NCI-H345 treated with DMSO at 0.1 percent for 48 hours (cell line): ENCODE results near the gene UTF1.

Source experiments
- DNase-seq: peaks from one replicate; lab custom pipeline; 2025; ENCODE audit not compliant: unreplicated experiment; lab: John Stamatoyannopoulos, UW

UTF1 gene, protein sequence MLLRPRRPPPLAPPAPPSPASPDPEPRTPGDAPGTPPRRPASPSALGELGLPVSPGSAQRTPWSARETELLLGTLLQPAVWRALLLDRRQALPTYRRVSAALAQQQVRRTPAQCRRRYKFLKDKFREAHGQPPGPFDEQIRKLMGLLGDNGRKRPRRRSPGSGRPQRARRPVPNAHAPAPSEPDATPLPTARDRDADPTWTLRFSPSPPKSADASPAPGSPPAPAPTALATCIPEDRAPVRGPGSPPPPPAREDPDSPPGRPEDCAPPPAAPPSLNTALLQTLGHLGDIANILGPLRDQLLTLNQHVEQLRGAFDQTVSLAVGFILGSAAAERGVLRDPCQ

DNA sequence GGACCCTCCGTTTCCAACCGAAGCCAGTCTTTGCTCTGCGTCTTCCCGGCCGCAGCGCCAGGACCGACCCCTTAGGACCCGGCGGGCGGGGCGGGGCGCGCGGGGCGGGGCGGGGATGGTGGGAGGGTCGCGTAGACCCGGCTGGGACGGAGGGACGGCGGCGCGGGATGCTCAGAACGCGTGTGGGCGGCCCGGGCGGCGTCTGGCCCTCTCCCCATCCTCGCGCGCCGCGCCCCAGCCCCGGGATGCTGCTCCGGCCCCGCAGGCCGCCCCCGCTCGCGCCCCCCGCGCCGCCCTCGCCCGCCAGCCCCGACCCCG lies at the start of gene UTF1:
Gene UTF1 (plus strand): TSS at position 174 of the 318 bp plus-strand sequence. CDS start 72 bp downstream, at position 246.
- no peak for DNase-seq

DNA sequence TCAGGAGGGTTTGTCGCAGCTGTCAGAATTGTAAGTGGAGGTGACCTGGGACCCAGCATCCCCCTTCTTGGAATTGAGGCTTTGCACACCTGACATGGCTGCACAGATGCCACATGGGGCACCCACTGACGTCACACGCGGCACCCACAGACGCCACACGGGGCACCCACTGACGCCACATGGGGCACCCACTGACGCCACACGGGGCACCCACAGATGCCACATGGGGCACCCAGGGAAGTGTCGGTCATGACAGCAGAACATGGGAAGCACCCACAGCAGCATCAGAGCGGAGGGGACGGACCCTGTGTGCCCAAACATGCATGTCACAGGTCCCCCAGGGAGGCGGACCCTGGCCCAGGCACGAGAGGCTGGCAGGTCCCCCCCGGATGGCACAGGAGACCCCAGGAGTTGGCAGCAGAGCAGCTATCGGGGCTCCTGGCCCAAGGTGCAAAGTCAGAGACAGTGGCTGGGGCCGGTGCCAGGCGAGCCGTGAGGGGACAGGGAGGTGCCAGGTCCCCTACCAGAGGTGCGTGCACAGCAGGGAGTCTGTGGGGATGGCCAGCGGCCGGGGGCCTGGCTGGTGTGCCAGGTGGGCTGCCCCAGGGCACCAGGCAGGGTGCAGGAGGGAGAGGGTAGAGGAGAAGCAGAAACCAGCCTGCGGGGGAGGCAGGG lies 48.9 kb upstream of the UTF1 start:
- no peak for DNase-seq

DNA sequence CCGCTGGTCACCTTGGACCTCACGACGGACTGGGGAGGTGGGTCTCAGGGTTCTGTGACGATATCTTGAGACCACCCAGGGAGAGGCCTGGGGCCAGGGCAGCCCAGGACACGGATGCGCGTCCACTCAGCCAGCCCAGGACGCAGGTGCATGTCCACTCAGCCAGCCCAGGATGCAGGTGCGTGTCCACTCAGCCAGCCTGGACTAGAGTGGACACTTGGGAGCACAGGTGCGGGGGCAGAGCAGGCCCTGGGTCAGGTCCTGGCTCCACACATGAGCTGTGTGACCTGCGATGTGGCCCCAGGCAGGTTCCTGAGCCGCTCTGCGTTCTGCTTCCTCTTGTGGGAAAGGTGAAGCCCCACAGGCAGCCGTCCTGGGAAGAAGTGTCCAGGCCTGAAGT lies 47.8 kb upstream of the UTF1 start:
- DNase-seq: no peak

DNA sequence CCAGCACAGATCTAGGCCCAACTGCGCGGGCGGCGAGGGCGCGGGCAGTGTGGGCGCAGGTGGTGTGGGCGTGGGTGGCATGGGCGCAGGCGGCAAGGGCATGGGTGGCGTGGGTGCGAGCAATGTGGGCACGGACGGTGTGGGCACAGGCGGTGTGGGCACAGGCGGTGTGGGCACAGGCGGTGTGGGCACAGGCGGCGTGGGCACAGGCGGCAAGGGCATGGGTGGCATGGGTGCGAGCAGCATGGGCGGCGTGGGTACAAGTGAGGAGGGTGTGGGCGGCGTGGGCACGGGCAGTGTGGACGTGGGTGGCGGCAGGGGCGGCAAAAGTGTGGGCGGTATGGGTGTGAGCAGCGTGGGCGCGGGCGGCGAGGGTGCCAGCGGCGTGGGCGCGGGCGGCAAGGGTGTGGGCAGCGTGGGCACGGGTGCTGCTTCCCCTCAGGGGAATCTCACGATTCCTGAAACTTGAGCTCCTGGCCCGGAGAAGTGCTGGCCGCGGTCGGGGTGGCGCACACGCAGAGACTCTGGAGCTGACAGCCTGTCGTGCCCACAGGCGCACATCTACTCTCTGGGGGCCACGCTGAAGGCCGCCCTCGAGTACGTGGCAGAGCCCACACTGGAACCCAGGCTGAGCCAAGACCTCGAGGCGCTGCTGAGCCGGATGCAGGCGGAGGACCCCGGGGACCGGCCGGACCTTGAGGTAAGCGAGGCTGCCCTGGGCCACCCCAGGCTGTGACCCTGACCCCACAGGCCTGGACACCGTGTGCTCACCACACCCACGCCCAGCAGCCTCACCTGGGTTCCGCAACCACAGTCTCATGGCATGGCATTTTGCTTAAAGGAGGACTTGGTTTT lies 47.0 kb upstream of the UTF1 start:
- DNase-seq: no peak

DNA sequence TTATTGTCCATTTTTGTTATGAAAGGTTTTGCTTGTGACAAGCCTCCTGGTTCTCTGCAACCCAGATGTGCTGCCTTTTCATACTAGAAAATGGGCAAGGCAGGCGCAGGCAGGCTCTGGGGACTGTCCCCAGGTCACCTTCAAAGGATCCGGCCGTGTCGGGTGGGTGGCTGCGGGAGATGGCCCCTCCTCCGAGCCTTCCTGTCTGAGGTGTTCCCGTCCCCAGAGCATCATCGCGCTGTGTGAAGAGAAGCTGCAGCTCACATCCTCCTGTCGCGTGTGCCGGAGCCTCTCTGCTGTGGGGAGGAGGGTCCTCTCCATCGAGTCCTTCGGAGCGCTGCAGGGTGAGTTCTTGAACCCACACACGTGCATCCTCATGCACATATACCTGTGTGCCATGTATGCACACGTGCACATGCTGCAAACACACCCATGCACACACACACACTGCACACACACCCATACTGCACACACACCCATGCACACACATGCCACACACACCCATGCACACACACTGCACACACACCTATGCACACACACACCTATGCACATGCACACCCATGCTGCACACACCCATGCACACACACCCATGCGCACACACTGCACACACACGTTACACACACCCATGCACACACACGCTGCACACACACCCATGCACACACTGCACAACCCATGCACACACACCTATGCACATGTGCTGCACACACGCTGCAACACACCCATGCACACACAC lies 46.2 kb upstream of the UTF1 start:
- DNase-seq: no peak

DNA sequence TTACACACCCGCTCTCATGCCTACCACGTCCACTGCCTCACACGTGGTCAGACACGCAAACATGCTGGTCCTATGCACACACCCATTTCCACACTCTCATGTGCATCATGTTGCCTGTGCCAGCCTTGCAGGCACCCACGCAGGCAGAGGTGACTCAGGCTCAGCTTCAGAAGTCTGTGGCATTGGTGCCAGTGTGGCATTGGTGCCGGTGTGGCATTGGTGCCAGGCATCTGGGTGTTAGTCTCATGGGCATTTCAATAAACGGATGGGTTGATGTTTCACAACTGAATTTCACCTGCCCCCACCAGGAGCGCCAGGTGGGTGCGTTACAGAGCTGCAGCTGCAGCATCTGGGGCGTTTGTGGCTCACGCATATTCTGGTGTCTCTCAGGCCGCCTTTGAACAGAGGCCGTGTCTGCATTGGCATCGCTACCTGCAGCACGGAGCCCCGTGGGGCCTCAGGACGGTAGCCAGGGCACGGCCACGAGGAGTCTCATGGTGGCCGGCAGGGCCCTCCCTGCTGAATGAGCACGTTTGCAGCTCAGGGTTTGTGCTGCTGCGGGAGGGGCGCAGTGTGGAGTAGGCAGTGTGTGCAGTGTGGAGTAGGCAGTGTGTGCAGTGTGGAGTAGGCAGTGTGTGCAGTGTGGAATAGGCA lies 45.3 kb upstream of the UTF1 start:
- no peak for DNase-seq

DNA sequence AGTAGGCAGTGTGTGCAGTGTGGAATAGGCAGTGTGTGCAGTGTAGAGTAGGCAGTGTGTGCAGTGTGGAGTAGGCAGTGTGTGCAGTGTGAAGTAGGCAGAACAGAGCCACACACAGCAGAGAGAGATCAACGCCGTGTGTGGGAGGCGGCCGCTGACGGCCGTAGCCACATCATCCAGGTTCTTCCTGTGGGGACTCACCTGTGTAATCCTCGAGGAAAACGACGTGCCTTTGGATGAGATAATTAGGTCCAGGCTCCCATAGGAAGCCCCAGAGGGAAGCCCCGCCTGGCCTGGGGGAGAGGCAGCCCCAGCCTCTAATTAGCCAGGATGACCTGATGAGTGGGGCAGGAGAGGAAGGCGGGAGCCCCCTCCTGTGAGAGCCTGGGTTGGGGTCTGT lies 44.6 kb upstream of the UTF1 start:
- no peak for DNase-seq

DNA sequence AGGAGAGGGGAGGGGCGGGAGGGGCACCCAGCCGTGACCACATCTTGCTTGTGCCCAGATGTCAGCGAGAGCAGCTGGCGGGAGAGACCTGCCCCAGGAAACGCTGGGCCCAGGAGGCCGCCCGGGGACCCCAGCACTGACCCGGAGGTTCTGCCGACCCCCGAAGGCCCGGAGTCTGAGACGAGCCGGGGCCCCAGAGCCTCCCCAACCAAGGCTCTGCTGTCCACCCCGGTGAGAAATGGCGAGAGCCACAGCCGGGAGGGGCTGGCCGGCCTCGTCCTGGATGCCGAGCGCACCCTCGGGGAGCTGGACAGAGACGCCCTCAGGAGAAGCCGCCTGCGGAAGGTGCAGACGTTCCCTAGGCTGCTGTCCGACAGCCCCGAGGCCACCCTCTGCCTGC lies 44.1 kb upstream of the UTF1 start:
- no peak for DNase-seq

DNA sequence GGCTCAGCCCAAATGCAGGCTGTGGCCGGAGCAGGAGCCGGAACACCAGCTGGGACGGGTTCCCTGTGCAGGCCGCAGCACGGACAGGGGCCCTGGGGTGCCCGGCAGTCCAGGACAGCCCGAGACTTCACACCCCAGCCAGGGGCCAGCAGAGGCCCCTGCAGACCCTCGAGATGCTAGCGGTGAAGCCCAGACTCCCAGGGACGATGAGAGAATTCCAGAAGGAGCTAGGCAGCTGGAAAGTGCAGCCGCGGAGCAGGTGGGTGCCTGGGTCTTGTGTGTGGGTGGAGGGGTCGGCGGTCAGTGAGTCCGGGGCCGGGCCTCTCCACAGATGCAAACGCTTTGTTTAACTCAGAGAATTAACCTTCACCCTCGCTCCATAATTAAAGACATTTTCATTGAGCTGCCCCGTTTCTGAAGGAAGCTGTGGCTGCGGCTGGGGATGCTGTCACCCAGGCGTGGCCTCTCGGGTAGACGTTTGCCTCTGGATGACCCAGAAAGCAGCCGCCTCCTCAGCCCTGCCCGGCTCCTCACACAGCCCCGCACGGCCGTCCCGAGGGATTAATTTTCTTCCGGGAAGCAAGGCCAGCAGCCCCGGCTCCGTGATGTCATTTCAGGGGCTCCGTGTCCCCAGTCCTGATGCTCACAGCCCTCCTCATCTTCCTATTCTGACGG lies 43.5 kb upstream of the UTF1 start:
- no peak for DNase-seq

DNA sequence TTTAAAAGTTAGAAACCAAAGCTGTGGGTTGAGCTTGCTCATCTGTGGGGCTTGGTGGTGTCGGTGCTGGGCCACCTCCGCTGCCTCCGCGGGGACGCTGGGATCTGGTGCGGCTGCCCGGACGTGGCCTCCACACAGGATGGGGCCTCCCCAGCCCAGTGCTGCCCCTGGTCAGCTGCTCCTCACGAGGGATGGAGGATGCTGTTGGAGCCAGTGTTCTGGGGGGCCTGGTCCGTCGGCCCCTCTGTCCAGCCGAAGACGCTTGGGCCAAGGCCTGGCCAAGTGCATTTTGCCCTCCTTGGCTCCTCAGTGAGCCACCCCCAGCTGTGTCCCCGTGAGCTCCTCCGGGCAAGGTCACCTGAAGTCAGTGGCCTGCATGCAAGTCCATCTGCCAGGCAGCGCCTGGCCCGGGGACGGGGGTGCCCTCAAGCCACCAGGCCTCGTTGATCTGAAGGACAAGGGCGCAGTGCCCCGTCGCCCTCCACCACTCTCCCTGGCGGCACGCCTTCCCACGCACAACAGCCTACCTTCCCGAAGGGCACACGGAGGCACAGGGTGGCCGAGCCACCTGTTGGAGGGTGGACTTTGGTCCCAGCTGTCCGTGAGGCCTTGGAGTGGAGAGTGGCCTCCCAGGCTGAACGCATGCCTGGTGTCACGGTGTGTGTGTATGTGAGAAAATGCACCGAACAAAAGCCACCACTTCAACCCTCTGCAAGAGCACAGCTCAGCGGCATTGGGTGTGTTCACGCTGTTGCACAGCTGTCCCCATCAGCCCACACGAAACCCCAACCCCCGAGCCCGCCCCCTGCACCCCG lies 42.7 kb upstream of the UTF1 start:
- no peak for DNase-seq

DNA sequence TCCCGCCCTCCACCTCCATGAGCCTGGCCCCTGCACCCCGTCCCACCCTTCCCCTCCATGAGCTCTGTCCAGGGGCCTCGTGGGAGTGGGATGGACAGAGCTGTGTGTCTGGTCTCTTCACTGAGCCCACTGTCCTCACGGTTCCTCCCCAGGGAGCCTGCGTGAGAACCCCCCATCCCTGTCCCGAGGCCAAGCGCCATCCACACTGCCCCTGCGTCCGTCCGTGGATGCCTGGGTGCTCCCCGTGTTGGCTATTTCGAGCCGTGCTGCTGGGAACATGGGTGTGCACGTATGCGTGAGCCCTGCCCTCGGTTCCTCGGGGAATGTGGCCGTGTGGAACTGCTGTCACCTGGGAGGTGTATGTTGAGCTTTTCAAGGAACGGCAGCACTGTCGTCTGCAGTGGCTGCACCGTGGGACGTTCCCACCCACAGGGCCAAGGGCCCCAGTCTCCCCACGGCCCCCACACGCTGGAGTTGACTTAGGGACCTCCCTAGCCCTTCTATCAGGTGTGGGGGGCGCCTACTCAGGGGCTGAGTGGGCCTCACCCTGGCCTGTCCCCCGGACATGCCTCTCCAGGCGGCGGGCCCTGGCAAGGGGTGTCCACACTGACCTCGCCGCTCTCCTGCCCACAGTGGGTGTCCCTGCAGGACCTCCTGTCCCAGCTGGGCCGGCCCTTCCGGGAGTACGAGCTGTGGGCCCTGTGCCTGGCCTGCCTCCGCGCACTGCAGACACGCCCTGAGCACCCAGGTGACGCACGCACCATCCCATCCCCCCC lies 41.9 kb upstream of the UTF1 start:
- DNase-seq: no peak

DNA sequence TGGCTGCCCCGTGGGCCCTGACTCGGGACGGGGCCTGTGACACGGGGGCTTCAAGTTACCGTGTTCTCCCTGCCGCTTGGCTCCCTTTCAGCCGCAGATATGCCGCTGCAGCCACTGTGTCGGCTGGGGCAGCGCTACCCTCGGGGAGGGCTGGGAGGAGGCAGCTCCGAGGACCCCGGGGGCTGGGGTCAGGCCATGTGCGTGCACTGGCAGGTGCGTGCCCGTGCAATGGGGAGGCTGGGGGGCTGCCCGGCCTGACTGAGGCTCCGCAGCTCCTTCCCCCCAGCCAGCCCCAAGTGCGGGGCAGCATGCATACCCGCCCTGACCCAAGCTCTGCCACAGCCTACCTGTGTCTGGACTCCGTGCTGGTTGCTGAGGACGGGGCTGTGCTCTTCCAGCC lies 40.8 kb upstream of the UTF1 start:
- DNase-seq: no peak

DNA sequence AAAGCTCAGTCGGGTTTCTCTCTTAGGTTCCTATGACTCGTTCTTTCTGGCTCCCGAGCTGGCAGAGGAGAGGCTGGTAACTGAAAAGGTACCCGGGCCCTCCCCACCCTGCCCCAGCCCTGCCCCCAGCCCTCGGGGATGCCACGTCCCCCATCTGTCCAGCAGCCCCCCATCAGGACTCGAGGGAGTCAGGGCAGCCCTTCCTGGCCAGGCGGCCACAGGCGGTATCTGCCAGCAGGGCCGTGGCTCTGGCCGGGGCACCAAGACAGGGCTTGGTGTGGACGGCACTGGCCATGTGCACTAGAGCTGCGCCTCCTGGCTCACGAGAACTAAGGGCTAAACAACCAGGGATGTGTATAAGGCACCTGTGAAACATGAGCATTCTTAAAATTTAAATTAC lies 40.3 kb upstream of the UTF1 start:
- no peak for DNase-seq

DNA sequence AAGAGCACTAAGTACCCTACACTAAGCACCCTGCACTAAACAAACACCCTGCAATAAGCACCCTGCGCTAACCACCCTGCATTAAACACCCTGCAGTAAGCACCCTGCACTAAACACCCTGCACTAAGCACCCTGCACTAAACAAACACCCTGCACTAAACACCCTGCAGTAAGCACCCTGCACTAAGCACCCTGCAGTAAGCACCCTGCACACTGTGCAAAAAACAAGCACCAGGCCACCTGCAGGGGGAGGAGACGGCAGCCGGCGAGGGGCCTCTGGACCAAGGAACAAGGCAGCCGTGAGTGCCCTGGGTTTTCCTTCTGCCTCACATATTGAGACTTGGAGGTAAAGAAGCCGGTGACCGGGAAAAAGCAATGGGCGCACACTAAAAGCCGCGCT lies 39.8 kb upstream of the UTF1 start:
- no peak for DNase-seq

DNA sequence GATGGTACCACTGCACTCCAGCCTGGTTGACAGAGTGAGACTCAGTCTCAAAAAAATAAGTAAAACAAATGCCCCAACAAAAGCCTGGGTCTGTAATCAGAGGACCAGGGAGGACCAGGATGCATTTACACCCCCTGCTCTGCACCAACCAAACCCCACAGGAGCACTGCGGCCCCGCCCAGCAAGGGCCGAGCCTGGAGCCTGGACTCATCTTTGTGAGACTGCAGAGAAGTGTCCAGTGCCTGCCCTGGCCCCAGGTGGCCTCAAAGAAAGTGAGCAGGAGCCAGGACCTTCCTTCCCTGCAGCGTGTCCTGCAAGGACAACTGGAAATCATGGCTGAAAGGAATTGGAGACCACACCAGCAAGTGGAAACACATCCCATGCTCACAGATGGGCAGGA lies 38.4 kb upstream of the UTF1 start:
- DNase-seq: no peak

DNA sequence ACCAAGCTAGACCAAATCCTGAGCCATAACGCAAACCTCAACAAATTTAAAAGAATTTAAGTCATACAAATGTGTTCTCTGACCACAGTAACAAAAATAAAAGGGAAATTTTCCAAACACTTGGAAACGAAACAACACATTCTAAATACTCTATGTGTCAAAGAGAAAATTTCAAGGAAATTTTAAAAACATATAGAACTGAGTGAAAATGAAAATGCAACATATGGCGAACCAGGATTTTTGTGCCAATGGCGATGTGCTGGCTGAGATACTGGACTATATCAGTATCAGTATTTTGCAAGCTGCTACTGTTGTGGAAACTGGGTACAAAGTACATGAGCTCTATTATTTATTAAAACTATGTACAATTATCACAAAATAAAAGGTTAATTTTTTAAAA lies 35.9 kb upstream of the UTF1 start:
- DNase-seq: no peak

DNA sequence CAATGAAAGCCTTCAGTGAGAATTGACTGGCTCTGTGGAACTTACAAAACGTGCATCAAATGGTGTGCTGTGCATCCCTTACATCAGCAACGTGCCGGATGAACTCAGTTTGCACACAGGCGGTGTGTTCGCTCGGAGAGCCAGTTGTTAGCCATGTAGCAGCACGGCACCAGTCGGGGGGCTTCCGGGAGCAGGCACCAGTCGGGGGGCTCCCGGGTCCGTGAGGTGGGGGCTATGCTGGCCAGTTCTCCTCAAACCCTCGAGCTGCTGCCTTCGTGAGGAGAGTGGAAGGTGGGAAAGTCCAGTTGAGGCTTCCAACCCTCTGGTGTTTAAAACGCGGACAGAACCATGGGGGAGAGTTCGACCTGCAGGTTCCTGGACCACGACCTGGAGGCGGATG lies 34.9 kb upstream of the UTF1 start:
- DNase-seq: no peak

DNA sequence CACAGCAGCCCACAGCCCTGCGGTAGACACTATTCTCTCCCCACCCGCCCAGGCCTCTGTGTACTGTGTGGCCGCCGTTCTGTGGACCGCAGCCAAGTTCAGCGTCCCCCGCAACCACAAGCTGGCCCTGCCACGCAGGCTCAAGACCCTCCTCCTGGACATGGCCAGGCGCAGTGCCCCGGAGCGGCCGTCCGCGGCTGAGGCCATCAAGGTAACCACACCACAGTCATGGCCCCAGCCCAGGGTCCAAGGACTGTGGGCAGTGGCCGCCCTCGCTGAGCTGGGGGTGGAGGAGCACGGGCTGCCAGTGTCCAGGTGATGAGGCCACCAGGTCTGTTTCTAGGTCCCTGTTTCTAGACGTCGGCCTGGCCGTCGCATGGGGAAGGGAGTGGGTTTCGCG lies 34.4 kb upstream of the UTF1 start:
- DNase-seq: no peak
